NCI-H2196 treated with DMSO at 0.1 percent for 48 hours (cell line): ENCODE data around the gene ZSCAN12.
"Not testable (repeated sequence)": the region's sequence is repeated elsewhere in the genome, so short reads cannot be mapped to it uniquely, and the experiment has no call there.

ENCODE experiments used
- DNase-seq: peaks from one replicate; lab custom pipeline; 2025; ENCODE audit not compliant: unreplicated experiment; lab: John Stamatoyannopoulos, UW

Gene ZSCAN12

GRCh38 chr6:28395918-28396317 lies 3.6 kb downstream of the ZSCAN12 start:
- no peak for DNase-seq

DNA sequence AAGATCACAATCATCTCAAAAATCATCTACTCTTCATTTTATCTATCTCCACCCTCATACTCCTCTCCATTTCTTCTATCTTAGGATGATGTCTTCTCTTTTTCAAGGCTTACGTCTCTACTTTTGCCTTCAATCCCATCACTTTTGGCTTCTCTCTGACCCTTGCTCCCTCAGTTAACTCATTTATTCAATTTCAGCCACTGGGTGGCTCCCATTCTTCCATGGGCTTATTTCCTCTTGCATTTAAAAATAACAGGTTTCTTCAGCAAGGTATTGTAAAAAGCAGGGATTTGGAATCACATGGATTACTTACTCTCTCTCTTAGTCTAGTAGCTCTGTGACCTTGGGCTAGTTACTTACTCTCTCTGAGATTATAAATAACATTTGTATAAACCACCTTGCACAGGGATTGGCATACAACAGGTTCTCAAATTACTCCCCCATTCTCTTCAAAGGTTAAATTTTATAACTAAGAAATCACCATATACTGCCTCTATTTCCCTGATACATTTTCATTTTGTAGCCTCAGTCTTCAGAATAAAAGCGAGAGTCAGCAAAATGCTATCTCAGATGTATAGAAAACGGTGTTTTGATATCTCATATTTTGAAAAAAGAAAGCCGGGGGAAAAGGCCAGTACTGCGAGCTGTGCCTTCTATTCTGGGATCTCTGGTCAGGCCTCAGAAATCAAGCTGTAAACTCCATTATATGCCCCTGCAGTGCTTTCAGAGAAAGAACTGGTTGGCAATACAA lies 5.5 kb downstream of the ZSCAN12 start:
- DNase-seq: no peak

- DNase-seq: no peak
Observed at GRCh38 chr6:28390688-28391087, 8.9 kb downstream of the ZSCAN12 start.

DNA sequence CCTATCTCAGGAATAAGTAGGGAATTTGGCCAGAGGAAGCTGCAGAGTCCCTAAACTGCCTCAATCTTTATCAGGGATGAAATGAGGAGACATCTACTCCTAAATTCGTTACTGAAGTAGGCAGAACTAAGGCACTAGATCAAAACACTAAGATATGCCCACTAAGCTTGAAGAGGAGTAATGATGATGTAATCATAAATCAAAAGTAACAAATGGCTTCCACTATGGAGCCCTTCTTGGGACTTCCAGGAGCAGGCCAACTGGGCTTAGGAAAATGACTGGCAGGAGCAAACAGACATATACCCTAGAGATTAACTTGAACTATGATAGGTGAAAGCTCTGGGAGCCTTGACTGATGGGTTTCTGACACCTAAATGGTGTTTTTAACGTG lies 15.4 kb downstream of the ZSCAN12 start:
- no peak for DNase-seq

- DNase-seq: peak; percentile 88
Observed at GRCh38 chr6:28383235-28384142, 16.1 kb downstream of the ZSCAN12 start.

GRCh38 chr6:28380381-28380780 lies 19.2 kb downstream of the ZSCAN12 start:
- DNase-seq: no peak

DNA sequence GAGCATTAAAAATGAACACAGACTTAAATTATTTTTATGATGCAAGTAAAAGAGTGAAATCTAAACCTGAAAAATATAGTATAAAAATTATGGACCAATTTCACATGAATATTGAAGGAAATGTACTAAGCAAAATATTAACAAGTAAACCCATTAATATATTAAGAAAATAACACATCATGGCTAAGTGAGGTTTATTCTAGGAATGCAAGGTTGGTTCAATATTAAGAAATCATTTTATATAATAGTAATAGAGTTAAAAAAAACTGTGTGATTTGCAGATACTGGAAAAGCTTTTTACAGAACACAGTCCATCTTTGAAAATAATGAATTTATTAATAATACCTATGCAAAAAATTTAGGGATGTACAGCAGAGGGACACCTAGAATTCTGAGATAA lies 20.9 kb downstream of the ZSCAN12 start:
- no peak for DNase-seq

- DNase-seq: no peak
Observed at GRCh38 chr6:28377879-28378278, 21.7 kb downstream of the ZSCAN12 start.

GRCh38 chr6:28373925-28374324 lies 25.6 kb downstream of the ZSCAN12 start:
- no peak for DNase-seq

DNA sequence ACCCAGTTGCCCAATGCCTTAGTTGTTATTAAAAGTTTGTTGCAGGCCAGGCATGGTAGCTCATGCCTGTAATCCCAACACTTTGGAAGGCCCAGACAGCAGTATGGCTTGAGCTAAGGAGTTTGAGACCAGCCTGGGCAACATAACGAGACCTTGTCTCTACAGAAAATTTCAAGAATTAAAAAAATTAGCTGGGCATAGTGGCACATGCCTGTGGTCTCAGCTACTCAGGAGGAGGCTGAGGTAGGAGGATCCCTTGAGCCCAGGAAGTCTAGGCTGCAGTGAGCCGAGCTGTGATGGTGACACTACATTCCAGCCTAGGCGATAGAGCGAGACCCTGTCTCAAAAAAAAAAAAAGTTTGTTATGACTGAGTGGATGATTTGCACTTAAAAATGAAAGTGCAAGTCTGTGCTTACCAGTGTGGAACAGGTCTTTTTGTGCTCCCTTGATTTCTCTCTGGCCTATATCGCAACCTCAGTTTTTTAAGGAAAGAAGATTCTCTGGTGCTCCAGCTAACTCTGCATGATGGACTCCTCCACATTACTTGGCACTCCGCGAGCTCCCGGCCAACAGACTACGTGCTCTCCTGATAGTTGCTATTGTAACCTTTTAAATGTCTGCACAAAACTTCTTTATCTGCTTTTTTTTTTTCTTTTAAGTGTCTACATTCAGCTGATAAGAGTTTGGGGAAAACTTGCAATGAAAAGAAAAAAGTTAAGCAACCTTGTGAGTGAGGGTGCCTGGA lies 27.7 kb downstream of the ZSCAN12 start:
- no peak for DNase-seq

- DNase-seq: no peak
Observed at GRCh38 chr6:28371280-28371679, 28.3 kb downstream of the ZSCAN12 start.

- no peak for DNase-seq
Observed at GRCh38 chr6:28370440-28370839, 29.1 kb downstream of the ZSCAN12 start.

DNA sequence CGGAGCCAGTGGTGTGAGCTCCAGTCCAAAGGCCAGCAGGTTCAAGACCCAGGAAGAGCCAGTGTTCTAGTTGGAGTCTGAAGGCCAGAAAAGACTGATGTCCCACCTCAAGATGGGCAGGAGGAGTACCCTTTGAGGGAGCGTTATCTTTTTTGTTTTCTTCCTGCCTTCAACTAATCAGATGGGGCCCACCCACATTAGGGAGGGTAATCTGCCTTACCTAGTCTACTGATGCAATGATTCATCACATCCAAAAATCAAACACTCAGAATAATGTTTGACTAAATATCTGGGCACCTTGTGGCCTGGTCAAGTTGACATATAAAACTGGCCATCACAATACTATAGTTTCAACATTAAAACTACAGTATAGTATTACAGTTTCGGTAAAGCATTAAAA lies 30.1 kb downstream of the ZSCAN12 start:
- no peak for DNase-seq

- no peak for DNase-seq
Observed at GRCh38 chr6:28368522-28368921, 31.0 kb downstream of the ZSCAN12 start.

DNA sequence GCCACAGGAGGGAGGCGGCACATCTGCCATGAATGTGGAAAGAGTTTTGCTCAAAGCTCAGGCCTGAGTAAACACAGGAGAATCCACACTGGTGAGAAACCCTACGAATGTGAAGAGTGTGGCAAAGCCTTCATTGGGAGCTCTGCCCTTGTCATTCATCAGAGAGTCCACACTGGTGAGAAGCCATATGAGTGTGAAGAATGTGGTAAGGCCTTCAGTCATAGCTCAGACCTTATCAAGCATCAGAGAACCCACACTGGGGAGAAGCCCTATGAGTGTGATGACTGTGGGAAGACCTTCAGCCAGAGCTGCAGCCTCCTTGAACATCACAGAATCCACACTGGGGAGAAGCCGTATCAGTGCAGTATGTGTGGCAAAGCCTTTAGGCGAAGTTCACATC lies 34.0 kb downstream of the ZSCAN12 start:
- DNase-seq: not testable (repeated sequence)

DNA sequence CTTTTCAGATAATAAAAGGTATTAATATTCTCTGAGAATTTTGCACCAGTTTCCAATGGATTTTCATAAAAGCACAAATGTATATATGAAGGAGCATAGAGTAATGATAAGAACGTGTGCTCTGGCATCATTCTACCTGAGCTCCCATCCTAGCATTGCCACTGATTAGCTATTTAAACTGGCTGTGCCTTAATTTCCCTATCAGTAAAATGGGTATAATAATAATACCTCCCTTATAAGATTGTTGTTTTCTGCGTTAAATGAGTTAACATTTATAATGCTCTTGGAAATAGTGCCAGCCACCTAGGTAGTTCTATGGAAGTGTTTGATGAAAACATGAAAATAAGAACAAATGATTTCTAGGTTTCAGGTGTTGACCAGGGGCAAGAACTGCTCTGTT lies 38.6 kb downstream of the ZSCAN12 start:
- DNase-seq: no peak

GRCh38 chr6:28359562-28359961 lies 40.0 kb downstream of the ZSCAN12 start:
- not testable (repeated sequence) for DNase-seq

DNA sequence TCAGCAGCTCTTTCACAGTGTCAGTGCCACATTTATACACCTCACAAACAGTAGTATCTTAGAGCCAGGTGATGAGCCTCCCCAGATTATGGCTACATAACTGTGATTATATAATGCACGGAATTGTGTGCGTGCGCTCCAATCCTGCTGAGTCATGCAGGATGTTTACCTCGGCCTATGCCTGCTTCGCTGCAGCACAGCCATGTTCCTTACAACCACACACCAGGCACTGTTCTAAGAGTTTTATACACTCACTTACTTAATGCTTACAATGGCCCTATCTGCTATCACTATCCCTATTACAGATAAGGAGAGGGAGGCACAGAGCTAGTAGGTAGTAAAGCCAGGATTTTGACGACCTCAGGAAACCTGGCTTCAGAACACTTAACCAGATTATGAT lies 42.5 kb downstream of the ZSCAN12 start:
- DNase-seq: no peak

- no peak for DNase-seq
Observed at GRCh38 chr6:28356666-28357020, 42.9 kb downstream of the ZSCAN12 start.

DNA sequence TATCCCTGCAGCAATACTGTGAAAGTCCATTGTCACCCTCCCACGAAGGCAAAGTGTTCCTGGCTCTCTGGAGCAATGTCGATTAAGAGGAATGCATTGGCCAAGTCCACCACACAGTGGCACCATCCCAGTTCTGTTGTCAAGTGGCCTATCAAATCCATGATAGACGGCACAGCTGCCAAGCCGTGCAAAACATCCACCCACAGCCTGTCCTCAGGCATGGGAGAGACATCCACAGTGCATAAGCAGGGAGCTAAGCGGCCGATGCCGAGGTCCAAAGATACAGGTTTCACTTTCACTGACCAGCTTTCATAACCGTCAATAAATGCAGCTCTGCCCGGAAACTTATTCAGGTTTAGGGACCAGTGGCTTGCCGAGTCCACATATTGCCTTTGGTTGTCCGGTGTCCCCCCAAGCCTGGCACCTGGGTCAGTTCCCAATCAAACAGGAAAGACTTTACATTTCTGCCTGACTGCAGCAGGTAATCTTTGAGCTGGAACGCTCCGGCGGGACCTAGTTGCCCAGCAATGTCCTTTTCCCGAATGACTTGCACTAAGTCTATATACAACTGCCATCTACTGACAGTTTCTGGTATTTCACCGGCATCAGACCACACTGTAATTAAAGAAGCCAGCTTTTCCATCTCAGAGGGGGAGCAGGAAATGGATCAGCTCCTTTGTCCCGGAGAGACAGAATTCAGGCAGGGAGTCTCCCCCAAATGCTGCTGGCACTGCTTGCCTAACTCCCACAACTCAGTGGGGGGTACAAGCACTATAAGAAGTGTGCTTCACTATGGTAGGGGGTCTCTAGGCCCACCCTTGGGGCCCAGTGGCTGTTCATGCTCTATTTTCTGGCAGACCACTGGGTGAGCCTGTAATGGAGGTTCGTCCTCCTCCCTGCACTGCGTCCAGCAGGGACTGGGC lies 43.5 kb downstream of the ZSCAN12 start:
- peak; percentile 69 for DNase-seq
